Panc1 (cell line): ENCODE measurements around the gene KCNC1. TPM values are rescaled to one million over a fixed set of nuclear protein-coding genes. Genes with fewer than 3 reads are reported as not detected.

Experiments used
- ATAC-seq: fragments of 200-7000 bp; cut with Tn5 transposase; 2 replicates; pipeline ENCODE4 v1.9.1; 2020; ENCODE audit warnings: mild to moderate bottlenecking, moderate library complexity
- BruUV-seq: library from RNA; stranded (reverse); fragments of 400-500 nt; replicated peaks from 2 replicates; lab custom pipeline; 2021; lab: Mats Ljungman, UMichigan
- CTCF ChIA-PET: fragments of 300-600 bp; sonication (Branson Sonifier 250); formaldehyde crosslinking; loops from one replicate; lab custom pipeline; 2022; ENCODE audit warnings: antibody characterized with exemption; lab: Charles Lee
- POLR2A ChIA-PET: fragments of 300-600 bp; sonication (Branson Sonifier 250); formaldehyde crosslinking; loops from one replicate; lab custom pipeline; 2022; ENCODE audit warnings: antibody characterized with exemption; lab: Charles Lee
- DNase-seq: peaks from one replicate; pipeline ENCODE4 v3.0.0-alpha.2; 2010; ENCODE audit warnings: low read depth, low spot score
- H3K27ac ChIP-seq: 2 replicates; pipeline ENCODE4 v1.5.1; 2011; ENCODE audit warnings: mild to moderate bottlenecking, low read length, inconsistent platforms
- H3K27me3 ChIP-seq: fragments of 200-500 bp; sonication (Bioruptor generic); 2 replicates; pipeline ENCODE4 v1.6.0; 2014; ENCODE audit warnings: low read length, inconsistent platforms; ENCODE audit not compliant: control insufficient read depth, insufficient read depth
- H3K36me3 ChIP-seq: fragments of 200-500 bp; sonication (Bioruptor generic); 2 replicates; pipeline ENCODE4 v1.5.1; 2014; ENCODE audit warnings: inconsistent platforms, mild to moderate bottlenecking, low read length, moderate library complexity; ENCODE audit not compliant: control insufficient read depth, insufficient read depth
- H3K4me1 ChIP-seq: 2 replicates; pipeline ENCODE4 v1.5.1; 2011; ENCODE audit warnings: inconsistent platforms, mild to moderate bottlenecking, low read length, moderate library complexity; ENCODE audit not compliant: control insufficient read depth, insufficient read depth
- H3K4me3 ChIP-seq, 2 experiments: 2 replicates each; pipeline ENCODE4 v1.5.1; 2011 to 2012; ENCODE audit warnings: low read depth in 2 of 2, low read length in 2 of 2, mild to moderate bottlenecking in 2 of 2, inconsistent platforms in 1 of 2, moderate library complexity in 1 of 2
- H3K9me3 ChIP-seq: fragments of 200-500 bp; sonication (Bioruptor generic); 2 replicates; pipeline ENCODE4 v1.5.1; 2014; ENCODE audit warnings: low read depth, mild to moderate bottlenecking, inconsistent platforms, low read length, moderate library complexity; ENCODE audit not compliant: control insufficient read depth, insufficient read depth
- POLR2AphosphoS5 ChIP-seq: IDR thresholded peaks from 2 replicates; pipeline ENCODE4 v1.6.1; 2012; ENCODE audit warnings: mild to moderate bottlenecking, low read depth, low read length, moderate library complexity
- SIN3A ChIP-seq: IDR thresholded peaks from 2 replicates; pipeline ENCODE4 v1.6.1; 2012; ENCODE audit warnings: low read depth, mild to moderate bottlenecking, low read length, moderate library complexity, borderline replicate concordance; ENCODE audit not compliant: insufficient read depth
- TCF7L2 ChIP-seq: IDR thresholded peaks from 2 replicates; pipeline ENCODE4 v1.6.1; 2011; ENCODE audit warnings: mild to moderate bottlenecking, low read depth, low read length, inconsistent platforms
- in situ Hi-C: cut with HindIII; loops from 2 replicates; pipeline ENCODE4 v1.10.0; 2016; ENCODE audit warnings: low sequenced_read_pairs, low pct_unique_long_range_greater_than_20kb
- intact Hi-C: fragments of 100-400 bp; cut with micrococcal nuclease; formaldehyde crosslinking; loops from one replicate; pipeline ENCODE4 v1.10.0; 2022; ENCODE audit not compliant: unreplicated experiment
- total RNA-seq: library from RNA; stranded (reverse); gene quantifications from one replicate; pipeline ENCODE4 v1.2.1, GENCODE V29; 2021; ENCODE audit not compliant: unreplicated experiment
- TF ChIP-seq, protein P1 (sequence below), 2 experiments: IDR thresholded peaks; 2 replicates each; pipeline ENCODE4 v1.6.1; 2011 to 2012; ENCODE audit warnings: low read depth in 2 of 2, control low read depth in 1 of 2, low read length in 1 of 2, mild to moderate bottlenecking in 1 of 2, moderate library complexity in 1 of 2; ENCODE audit not compliant: insufficient read depth in 1 of 2
- TF ChIP-seq, protein P2 (sequence below): fragments of 450-650 bp; IDR thresholded peaks from 2 replicates; pipeline ENCODE4 v1.5.1; 2017; ENCODE audit warnings: mild to moderate bottlenecking

Gene KCNC1
- total RNA-seq, 1 experiment from 2014 or later = 0.95 TPM

DNA sequence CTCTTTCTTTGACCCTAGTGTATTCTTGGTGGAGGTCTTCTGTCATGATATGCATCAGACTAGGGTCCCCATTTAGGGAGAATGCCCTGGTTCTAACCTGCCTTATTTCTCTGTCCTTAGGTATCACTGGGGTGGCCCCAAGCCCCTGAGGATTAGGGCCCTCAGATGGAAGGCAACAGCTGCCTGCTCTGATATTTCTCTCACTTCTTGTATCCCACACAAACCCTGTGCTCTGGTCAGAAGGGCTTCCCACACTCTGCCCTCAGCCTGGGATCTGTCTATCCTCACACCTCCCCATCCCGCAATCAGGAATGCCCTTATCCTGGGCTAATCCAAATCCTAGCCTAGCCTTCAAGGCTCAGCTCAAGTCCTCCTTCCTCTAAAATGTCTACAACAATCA, 75.5 kb downstream of the KCNC1 start:
- CTCF ChIA-PET = no interaction called here
- no peaks in the 10 kb centered on the region for H3K27me3 ChIP-seq
- no peak overlapping the region for H3K27ac ChIP-seq
- no peaks in the 10 kb centered on the region for H3K9me3 ChIP-seq
- POLR2A ChIA-PET = no interaction called here
- TF ChIP-seq SIN3A (no peak), TCF7L2 (no peak), POLR2AphosphoS5 (no peak)
- TF ChIP-seq, protein P1, sequence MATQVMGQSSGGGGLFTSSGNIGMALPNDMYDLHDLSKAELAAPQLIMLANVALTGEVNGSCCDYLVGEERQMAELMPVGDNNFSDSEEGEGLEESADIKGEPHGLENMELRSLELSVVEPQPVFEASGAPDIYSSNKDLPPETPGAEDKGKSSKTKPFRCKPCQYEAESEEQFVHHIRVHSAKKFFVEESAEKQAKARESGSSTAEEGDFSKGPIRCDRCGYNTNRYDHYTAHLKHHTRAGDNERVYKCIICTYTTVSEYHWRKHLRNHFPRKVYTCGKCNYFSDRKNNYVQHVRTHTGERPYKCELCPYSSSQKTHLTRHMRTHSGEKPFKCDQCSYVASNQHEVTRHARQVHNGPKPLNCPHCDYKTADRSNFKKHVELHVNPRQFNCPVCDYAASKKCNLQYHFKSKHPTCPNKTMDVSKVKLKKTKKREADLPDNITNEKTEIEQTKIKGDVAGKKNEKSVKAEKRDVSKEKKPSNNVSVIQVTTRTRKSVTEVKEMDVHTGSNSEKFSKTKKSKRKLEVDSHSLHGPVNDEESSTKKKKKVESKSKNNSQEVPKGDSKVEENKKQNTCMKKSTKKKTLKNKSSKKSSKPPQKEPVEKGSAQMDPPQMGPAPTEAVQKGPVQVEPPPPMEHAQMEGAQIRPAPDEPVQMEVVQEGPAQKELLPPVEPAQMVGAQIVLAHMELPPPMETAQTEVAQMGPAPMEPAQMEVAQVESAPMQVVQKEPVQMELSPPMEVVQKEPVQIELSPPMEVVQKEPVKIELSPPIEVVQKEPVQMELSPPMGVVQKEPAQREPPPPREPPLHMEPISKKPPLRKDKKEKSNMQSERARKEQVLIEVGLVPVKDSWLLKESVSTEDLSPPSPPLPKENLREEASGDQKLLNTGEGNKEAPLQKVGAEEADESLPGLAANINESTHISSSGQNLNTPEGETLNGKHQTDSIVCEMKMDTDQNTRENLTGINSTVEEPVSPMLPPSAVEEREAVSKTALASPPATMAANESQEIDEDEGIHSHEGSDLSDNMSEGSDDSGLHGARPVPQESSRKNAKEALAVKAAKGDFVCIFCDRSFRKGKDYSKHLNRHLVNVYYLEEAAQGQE (IDR thresholded peaks at IDR 0.05; ENCODE audit: insufficient read depth in 1 of 2, low read depth in 2 of 2, low read length in 1 of 2) = no peak
- TF ChIP-seq, protein P2, sequence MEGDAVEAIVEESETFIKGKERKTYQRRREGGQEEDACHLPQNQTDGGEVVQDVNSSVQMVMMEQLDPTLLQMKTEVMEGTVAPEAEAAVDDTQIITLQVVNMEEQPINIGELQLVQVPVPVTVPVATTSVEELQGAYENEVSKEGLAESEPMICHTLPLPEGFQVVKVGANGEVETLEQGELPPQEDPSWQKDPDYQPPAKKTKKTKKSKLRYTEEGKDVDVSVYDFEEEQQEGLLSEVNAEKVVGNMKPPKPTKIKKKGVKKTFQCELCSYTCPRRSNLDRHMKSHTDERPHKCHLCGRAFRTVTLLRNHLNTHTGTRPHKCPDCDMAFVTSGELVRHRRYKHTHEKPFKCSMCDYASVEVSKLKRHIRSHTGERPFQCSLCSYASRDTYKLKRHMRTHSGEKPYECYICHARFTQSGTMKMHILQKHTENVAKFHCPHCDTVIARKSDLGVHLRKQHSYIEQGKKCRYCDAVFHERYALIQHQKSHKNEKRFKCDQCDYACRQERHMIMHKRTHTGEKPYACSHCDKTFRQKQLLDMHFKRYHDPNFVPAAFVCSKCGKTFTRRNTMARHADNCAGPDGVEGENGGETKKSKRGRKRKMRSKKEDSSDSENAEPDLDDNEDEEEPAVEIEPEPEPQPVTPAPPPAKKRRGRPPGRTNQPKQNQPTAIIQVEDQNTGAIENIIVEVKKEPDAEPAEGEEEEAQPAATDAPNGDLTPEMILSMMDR = no peak
- peaks cover 19% of the 10 kb centered on the region for H3K4me1 ChIP-seq
- no peak overlapping the region for H3K4me3 ChIP-seq
- BruUV-seq = no TSS peak
- H3K36me3 ChIP-seq = no peaks in the 10 kb centered on the region
- in situ Hi-C loops = no loop called here
- no peak for ATAC-seq
- intact Hi-C loops = no loop called here
- no peak for DNase-seq

DNA sequence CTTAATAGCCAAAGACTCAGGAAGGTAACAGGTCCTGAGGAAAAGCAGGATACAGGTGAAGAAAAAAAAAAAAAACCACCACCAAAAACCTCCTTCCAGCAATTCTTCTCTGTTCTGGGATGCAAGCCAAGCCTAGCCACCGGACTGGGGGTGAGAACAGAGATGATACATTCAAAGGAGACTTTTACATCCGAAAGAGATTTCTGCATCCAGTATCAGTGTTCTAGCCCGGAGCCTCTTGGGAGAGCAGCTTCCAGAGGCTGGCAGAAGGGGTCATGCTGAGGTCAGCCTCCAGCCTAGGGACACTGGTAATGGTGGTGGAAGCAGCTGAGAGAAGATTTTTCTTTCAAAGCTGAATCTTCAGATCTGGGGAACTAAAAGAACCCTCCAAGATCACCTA, 76.2 kb downstream of the KCNC1 start:
- ATAC-seq (no peak), DNase-seq (no peak)
- Histone ChIP-seq H3K36me3 (no peaks in the 10 kb centered on the region), H3K4me3 (no peak overlapping the region), H3K27ac (no peak overlapping the region; the same call in 1 of the 2 replicates), H3K9me3 (no peaks in the 10 kb centered on the region), H3K4me1 (peaks cover 19% of the 10 kb centered on the region), H3K27me3 (no peaks in the 10 kb centered on the region)
- ChIA-PET CTCF (no interaction called here), POLR2A (no interaction called here)
- TF ChIP-seq, protein P2 = no peak
- TF ChIP-seq TCF7L2 (no peak), POLR2AphosphoS5 (no peak), SIN3A (no peak)
- TF ChIP-seq, protein P1 (IDR thresholded peaks at IDR 0.05; ENCODE audit: insufficient read depth in 1 of 2, low read depth in 2 of 2, low read length in 1 of 2) = no peak
- in situ Hi-C loops = no loop called here
- no TSS peak for BruUV-seq
- intact Hi-C loops = no loop called here
